Epithelial cell of prostate (primary cell): ENCODE measurements around the gene SPDYE5.
A peak's percentile ranks its signal among the peaks of the same experiment; 100 is the strongest.
"Not testable (repeated sequence)": the region's sequence is repeated elsewhere in the genome, so short reads cannot be mapped to it uniquely, and the experiment has no call there.

Experiments used
- DNase-seq: peaks from one replicate; pipeline ENCODE4 v3.0.0-alpha.2; 2011; ENCODE audit warnings: low read depth, low spot score
- H3K27ac ChIP-seq: fragments of 450-650 bp; 2 replicates; pipeline ENCODE4 v1.5.1; 2017; ENCODE audit warnings: mild to moderate bottlenecking

The SPDYE5 gene, protein sequence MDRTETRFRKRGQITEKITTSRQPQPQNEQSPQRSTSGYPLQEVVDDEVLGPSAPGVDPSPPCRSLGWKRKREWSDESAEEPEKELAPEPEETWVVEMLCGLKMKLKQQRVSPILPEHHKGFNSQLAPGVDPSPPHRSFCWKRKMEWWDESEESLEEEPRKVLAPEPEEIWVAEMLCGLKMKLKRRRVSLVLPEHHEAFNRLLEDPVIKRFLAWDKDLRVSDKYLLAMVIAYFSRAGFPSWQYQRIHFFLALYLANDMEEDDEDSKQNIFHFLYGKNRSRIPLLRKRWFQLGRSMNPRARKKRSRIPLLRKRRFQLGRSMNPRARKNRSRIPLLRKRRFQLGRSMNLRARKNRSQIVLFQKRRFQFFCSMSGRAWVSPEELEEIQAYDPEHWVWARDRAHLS

DNA sequence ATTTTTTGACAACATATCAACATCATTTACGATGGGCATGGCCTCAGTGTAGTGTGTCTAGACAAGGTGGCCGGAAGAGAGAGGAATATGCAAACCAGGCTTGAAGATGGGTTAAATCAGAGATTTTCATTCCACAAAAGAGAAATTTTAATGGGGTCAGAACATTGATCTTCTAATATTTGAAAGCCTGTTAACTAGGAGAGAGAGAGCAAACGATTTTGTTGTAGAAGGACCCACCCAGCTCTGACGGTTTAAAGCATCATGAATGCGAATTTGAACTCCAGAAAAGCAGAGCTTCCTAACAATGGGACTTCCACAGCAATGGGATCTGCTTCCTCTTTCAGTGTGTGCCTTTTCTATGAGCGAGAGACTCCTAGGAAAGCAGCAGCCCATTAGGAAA lies at the start of gene SPDYE5:
Gene SPDYE5, plus strand, starts transcription at position 301 of the 400 bp plus-strand sequence. CDS start 1,728 bp downstream, outside the sequence.
- DNase-seq, result not testable (repeated sequence)

DNA sequence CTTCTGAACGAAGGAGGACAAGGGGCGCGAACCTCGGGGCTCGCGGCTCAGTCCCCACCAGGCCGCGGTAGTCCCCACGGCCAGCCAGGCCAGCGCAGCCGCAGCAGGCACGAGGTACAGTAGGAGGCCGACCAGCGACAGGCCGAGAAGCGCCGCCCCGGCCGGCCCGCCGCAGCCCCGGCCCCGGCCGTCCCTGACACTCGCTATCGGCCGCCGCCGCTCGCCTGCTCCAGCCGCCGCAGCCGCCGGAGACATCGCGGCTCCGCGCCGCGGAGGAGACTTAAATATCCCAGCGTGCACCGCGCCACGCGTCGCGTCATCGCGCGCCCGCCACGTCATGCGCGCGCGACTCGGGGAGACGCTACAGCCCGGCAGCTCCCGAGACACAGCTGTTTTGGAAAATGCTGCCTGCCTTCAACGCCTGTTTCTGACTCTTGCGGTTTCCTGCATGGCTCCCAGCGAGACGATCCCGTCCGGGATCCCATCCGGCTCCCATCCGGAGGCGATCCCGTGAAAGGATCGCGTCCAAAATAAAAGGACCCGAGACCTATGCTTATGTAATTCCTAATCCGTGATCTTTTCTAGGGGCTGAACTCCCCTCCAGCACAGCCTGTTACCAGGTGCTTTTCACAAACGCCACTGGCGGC lies 49.5 kb upstream of the SPDYE5 start:
- DNase-seq, result not testable (repeated sequence)

More for the DNA sequence above, at the start of gene SPDYE5:
- H3K27ac ChIP-seq, result not testable (repeated sequence)

DNA sequence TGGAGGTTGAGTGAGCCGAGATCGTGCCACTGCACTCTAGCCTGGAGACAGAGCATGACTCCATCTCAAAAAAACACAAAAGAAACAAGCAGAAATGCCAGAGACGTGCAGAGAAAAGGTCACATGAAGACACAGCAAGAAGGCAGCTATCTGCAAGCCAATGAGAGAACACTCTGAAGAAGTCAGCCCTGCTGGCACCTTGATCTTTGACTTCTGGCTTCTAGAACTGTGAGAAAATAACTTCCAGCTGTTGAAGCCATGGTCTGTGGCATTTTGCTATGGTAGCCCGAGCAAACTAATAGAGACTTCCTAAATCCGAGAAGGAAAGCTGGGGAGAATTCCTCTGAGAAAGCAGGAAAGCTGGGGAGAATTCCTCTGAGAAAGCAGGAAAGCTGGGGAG lies 42.2 kb upstream of the SPDYE5 start:
- not testable (repeated sequence) for H3K27ac ChIP-seq, DNase-seq

More for the DNA sequence above, 49.5 kb upstream of the SPDYE5 start:
- H3K27ac ChIP-seq, result peak overlapping the region; percentile 48

DNA sequence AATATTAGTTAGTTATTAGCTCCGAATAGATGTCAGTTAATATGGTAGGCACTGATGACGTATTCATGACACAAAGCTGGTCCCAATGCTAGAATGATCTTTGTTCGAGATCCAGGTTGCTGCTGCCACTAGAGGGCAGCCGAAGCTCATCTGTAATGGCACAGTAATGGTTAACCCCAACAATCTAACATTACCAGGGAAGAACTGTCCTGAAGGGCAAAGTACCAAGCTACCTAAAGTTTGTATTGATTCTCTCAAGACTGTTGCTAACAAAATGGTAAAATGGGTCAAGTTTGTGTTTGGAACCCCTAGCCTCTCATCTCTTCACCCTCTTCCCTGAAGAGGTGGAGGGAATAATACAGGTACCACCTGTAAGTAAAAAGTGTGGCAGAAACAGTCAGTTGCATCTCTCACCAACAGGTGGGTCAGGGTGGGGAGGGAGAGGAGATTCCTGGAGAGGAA lies 39.6 kb upstream of the SPDYE5 start:
- DNase-seq, H3K27ac ChIP-seq: not testable (repeated sequence)

DNA sequence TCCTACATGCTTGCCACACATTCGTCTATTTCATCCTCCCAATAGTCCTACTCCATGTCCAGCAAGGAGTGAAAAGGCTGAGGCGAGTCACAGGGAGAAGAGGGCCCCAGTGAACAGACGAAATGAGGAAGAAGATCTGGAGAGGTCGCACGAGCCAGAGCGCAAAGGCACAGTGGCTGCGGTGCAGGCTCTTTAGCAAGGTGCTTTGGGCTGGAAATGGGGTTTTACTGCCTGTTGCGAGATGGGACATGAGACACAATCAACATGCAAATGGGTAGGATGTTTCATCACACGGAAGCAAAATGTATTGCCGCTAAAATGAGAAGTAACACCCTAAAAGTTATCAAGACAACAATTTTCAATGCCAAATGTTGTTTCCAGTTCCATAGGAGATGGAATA lies 35.7 kb upstream of the SPDYE5 start:
- H3K27ac ChIP-seq, DNase-seq: not testable (repeated sequence)

DNA sequence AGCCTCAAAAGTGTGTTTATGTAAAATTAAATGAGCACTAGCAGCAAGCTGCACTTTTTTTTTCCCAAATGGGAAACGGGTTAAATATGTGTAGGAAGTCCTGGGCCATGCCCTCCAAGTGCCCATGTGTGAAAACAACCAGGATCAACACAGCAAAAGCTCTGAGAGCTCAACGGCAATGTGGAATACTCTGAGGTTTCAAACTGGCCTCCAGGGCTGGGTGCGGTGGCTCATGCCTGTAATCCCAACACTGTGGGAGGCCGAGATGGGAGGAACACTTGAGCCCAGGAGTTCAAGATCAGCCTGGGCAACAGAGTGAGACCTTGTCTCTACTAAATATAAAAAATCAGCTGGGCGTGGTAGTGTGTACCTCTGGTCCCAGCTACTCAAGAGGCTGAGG lies 34.1 kb upstream of the SPDYE5 start:
- not testable (repeated sequence) for DNase-seq, H3K27ac ChIP-seq

DNA sequence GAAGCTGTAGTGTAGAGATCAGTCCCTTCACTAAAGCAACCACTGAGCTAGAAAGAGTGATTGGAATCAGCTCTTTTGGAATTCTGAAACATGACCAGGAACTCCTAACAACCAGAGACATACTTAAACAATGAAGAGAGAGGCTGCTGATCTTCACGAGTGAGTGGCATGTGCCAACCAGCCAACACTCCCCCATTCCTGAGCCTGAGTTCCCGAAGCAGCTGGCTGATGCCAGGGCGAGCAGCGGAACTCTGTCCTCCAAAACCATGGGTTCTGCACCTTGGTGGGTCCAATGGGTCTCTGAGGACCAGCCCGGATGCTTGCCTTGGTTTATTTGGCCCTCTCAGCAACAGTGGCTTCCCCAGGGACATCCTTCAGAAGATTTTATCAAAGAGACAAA lies 31.6 kb upstream of the SPDYE5 start:
- not testable (repeated sequence) for H3K27ac ChIP-seq, DNase-seq

DNA sequence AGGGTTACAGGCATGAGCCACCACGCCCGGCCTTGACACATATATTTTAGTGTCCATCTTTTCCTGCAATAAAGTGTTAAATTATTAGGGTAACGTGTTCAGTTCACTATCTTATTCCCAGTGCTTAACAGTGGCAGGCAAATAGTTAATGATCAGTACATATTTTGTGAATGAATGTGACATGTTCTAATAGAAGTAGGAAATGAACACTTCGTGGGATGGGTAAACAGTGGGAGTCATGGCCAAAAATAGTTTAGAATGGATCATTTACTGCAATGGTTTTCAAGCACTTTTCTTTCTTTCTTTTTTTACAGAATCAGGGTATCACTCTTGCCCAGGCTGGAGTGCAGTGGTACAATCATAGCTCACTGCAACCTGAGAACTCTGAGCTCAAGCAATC lies 22.0 kb upstream of the SPDYE5 start:
- not testable (repeated sequence) for H3K27ac ChIP-seq, DNase-seq

DNA sequence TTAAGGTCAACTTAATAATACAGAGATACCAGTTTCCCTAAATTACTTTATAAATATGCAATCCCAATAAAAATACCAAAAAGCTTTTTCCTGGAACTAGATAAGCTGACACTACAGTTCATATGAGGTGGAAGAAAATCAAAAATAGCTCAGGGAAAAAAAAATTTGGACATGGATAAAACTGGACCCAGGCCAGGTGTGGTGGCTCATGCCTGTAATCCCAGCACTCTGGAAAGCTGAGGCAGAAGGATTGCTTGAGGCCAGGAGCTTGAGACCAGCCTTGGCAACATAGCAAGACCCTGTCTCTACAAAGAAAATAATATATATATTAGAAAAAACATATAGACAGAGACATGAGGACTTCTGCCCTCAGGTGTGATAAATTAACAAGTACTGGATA lies 14.7 kb upstream of the SPDYE5 start:
- not testable (repeated sequence) for DNase-seq, H3K27ac ChIP-seq

DNA sequence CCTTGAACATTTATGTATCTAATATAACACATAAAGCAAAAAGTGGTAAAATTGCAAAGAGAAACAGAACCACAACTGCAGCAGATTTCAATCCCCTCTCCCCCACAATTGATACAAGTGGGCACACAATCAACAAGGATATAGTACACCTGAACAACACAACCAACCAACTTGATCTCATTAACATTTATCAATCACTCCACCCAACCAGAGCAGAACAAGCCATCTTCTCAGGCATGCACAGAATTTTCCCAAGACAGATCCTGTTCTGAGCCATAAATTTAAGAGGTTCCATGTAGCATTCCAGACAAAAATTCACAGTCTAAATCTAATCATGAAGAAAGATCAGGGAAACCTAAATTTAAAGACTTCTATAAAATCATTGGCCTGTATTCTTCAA lies 11.8 kb upstream of the SPDYE5 start:
- not testable (repeated sequence) for DNase-seq, H3K27ac ChIP-seq

DNA sequence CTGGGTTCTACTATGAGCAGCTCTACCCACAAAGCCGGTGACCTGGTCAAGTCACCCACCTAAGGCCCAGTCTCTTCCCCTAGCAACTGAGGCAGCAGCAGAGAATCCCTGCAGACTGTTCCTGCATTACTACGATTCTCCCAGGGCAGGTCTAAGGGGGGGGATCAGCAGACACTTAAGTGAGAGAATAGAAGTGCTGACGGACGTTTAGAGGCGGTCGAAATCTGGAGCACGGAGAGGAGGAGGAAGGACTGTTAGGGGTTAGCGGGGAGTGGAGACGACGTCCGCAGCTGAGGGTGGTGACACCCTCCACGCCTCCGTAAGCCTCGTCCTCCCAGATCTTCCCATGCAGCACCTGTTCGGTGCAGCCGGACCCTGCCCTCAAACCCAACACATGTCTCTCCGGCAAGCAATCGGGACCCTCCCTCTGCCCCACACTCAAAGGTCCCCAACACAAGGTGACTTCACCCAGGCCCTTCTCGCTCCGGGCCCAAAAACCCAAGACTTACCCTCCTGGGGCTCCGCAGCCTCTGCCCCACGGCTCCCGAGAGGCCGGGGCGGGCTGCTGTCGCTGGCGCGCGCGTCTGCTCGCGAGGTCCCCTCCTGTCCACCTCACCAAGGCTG lies 6.7 kb upstream of the SPDYE5 start:
- peak overlapping the region; percentile 62 for H3K27ac ChIP-seq

DNA sequence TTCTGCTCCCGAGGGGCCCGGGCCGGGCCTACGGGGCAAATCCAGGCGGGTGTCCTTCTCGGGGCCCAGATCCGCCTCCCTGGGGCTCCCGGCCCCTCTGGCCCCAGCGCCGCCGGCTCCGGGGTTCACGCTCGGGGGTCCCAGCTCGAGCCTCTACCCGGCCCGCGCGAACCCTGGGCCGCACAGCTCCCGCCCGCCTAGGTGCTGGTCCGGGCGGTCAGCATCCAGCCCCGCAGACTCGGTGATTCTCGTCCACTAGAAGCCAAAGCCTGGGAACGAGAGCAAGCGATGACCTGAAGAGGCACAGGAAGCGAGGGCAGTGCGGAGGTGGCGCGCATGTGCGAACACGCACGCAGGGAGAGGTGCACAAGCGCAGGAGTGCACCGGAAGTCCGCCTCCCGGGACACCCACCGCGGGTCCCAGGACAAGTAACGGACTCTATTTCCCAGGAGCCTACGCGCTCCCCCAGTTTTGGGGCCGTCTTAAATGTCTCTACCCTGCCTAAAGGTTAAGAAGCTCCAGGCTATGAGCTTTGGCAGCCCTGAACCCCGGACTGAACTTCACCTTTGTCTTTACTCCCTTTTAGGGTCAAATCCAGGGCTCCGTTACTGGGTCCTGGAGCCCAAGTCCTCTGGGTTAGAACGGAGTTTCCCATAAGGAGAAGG lies 6.0 kb upstream of the SPDYE5 start, which contains the start of gene POM121C:
Gene POM121C, minus strand, starts transcription at position 321 of the 665 bp plus-strand sequence. CDS start 44,803 bp downstream, outside the sequence.
- peak within 1 kb of the TSS; percentile 62 for H3K27ac ChIP-seq
- peak; percentile 51 for DNase-seq

More for the DNA sequence above, 6.7 kb upstream of the SPDYE5 start:
- DNase-seq, result not testable (repeated sequence)

DNA sequence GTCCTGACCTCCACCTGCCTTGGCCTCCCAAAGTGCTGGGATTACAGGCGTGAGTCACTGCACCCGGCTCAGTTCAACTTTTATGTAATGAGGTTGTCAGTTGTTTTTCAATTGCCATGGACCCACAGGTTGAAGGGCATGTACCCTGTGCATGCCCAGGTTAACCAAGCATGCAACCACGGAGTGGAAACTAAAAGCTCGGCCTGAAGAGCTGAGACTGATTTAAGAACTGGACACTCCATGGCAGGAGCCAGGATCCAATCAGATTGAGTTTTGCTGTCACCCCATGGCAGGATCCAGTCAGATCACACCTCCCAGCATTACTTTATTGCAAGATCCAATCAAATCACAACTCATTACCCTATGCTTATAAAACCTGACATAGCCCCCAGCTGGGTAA lies 16.9 kb downstream of the SPDYE5 start:
- not testable (repeated sequence) for H3K27ac ChIP-seq, DNase-seq

DNA sequence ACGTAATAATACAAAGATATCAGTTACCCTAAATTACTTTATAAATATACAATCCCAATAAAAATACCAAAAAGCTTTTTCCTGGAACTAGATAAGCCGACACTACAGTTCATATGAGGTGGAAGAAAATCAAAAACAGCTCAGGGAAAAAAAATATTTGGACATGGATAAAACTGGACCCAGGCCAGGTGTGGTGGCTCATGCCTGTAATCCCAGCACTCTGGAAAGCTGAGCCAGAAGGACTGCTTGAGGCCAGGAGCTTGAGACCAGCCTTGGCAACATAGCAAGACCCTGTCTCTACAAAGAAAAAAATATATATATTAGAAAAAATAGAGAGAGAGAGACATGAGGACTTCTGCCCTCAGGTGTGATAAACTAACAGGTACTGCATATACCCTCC lies 26.7 kb downstream of the SPDYE5 start:
- H3K27ac ChIP-seq, DNase-seq: not testable (repeated sequence)

DNA sequence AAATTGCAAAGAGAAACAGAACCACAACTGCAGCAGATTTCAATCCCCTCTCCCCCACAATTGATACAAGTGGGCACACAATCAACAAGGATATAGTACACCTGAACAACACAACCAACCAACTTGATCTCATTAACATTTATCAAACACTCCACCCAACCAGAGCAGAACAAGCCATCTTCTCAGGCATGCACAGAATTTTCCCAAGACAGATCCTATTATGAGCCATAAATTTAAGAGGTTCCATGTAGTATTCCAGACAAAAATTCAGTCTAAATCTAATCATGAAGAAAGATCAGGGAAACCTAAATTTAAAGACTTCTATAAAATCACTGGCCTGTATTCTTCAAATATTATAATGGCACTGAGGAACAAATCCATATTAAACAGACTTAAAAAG lies 29.6 kb downstream of the SPDYE5 start:
- DNase-seq, H3K27ac ChIP-seq: not testable (repeated sequence)

DNA sequence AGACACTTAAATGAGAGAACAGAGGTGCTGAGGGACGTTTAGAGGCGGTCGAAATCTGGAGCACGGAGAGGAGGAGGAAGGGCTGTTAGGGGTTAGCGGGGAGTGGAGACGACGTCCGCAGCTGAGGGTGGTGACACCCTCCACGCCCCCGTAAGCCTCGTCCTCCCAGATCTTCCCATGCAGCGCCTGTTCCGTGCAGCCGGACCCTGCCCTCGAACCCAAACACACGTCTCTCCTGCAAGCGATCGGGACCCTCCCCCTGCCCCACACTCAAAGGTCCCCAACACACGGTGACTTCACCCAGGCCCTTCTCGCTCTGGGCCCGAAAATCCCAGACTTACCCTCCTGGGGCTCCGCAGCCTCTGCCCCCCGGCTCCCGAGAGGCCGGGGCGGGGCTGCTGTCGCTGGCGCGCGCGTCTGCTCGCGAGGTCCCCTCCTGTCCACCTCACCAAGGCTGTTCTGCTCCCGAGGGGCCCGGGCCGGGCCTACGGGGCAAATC lies 35.2 kb downstream of the SPDYE5 start:
- DNase-seq, result not testable (repeated sequence)
- peak overlapping the region; percentile 62 for H3K27ac ChIP-seq

DNA sequence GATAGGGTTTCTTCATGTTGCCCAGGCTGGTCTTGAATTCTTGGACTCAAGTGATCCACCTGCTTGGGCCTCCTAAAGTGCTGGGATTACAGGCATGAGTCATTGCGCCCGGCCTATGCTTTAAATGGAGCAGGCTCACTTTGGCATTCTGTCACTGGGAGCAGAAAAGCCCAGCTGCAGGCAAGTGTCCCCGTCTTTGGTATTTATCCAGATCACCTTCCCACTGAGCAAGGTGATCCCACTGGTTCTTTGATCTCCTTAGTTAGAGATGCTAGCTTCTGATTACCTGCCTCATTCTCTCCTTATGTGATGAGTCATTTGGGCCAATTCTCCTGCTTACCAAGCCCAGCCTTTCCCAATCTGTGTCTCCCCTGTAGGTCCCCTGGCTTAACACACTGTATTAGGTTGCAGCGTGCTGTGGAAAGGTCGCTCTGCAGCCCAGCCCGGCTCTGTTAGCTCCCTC lies 39.3 kb downstream of the SPDYE5 start:
- no peak for DNase-seq
- no peak overlapping the region for H3K27ac ChIP-seq

DNA sequence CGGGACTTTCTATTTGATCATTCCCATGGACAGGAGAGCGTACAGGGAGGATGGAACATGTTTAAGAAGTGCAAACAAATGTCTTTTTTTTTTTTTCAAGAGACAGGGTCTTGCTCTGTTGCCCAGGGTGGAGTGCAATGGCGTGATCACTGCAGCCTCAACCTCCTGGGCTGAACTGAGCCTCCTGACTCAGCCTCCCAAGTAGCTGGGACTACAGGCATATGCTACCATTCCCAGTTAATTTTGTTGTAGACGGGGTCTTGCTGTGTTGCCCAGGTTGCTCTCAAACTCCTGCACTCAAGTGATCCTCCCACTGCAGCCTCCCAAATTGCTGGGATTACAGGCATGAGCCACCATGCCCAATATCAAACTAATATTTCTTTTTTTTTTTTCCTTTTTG lies 40.5 kb downstream of the SPDYE5 start:
- H3K27ac ChIP-seq, result no peak overlapping the region
- no peak for DNase-seq

DNA sequence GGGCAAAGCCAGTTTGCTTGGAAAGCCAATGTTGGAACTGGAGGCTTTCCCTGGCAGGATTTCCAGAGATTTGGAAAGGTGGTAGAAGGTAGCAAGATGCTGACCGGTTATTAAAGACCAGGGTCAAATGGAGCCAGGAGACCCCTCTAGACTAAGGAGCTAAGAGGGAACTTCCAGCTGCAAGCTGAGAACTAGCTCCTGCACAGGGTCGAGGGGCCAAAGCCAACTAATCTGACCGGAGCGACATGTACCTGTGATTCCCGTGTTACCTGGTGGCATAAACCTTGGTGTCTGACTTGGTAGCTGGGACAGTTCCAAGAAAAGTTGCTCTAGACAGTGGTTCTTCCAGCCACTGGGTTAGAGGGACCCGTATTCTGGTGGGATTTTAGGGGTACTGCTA lies 41.8 kb downstream of the SPDYE5 start:
- no peak for DNase-seq
- H3K27ac ChIP-seq, result no peak overlapping the region
